ENCODE data around the gene DDX31. TPM values are rescaled to one million over a fixed set of nuclear protein-coding genes. Genes with fewer than 3 reads are reported as not detected.
A peak's percentile ranks its signal among the peaks of the same experiment; 100 is the strongest.

Gene DDX31
- total RNA-seq, 1 experiment from 2014 or later = 25.8 TPM

- Histone ChIP-seq H3K9me3 (ENCODE audit: control insufficient read depth in 1 of 2, insufficient read depth in 1 of 2, low read depth in 1 of 2, low read length in 2 of 2) (peaks cover 10 to 21% of the 10 kb centered on the region in 2 experiments; a peak in 3 of 4 replicates), H4K20me1 (ENCODE audit: insufficient read depth) (no peaks in the 10 kb centered on the region), H3K4me2 (ENCODE audit: low read length) (no peak overlapping the region), H3K79me2 (ENCODE audit: insufficient read depth, low read length) (no peaks in the 10 kb centered on the region), H3K9me2 (ENCODE audit: insufficient read depth) (no peaks in the 10 kb centered on the region), H2AFZ (ENCODE audit: low read depth, low read length, poor library complexity, severe bottlenecking) (no peak overlapping the region), H3K9ac (ENCODE audit: low read length) (no peak overlapping the region), H3K4me3 (replicated peaks in 1 of 2; ENCODE audit: low read depth in 1 of 2, low read length in 2 of 2) (no peak overlapping the region), H3K27ac (ENCODE audit: low read depth, low read length) (no peak overlapping the region), H3K4me1 (ENCODE audit: control insufficient read depth in 1 of 2, insufficient read depth in 2 of 2, low read length in 2 of 2) (no peaks in the 10 kb centered on the region), H3K27me3 (ENCODE audit: insufficient read depth, low read length) (no peaks in the 10 kb centered on the region), H3K36me3 (ENCODE audit: control insufficient read depth in 1 of 2, insufficient read depth in 2 of 2, low read length in 2 of 2) (peaks cover 0 to 6% of the 10 kb centered on the region in 2 experiments; a peak in 1 of 4 replicates)
- BruUV-seq (replicated peaks) = no TSS peak
- ChIA-PET POLR2A (no interaction called here), CTCF (no interaction called here), RAD21 (ENCODE audit: low non-redundant PET in 1 of 2, low total read pairs in 2 of 2, uncharacterized antibody in 2 of 2, unreplicated experiment in 2 of 2) (no interaction called here)
- DNase-seq (ENCODE audit: low read depth, low spot score) (peak; percentile 13), ATAC-seq (no peak)
- TF ChIP-seq CBX3 (IDR thresholded peaks at IDR 0.05; ENCODE audit: low read depth) = peak; percentile 74; the same call in 1 of the 2 replicates
- TF ChIP-seq CEBPB (IDR thresholded peaks at IDR 0.05; ENCODE audit: low read depth) = no peak
- intact Hi-C loops (cut with micrococcal nuclease) = no loop called here
These were observed 27.4 kb upstream of the DDX31 start for GRCh38 chr9:132697230-132697629.

- no peak for ATAC-seq
- BruUV-seq (replicated peaks) = no TSS peak
These were observed 24.4 kb upstream of the DDX31 start for GRCh38 chr9:132694144-132694543.

More at GRCh38 chr9:132694144-132694543, 24.4 kb upstream of the DDX31 start:
- H4K20me1 ChIP-seq (ENCODE audit: insufficient read depth) = no peaks in the 10 kb centered on the region
- H3K4me1 ChIP-seq (ENCODE audit: control insufficient read depth in 1 of 2, insufficient read depth in 2 of 2, low read length in 2 of 2) = no peaks in the 10 kb centered on the region
- H3K9me3 ChIP-seq (ENCODE audit: control insufficient read depth in 1 of 2, insufficient read depth in 1 of 2, low read depth in 1 of 2, low read length in 2 of 2) = peaks cover 10 to 21% of the 10 kb centered on the region in 2 experiments; a peak in 3 of 4 replicates
- TF ChIP-seq EZH2 (IDR thresholded peaks at IDR 0.05) = no peak
- peak in 2 of 3 experiments; percentile 24 to 33; a peak in 3 of 6 replicates for TF ChIP-seq CTCF (IDR thresholded peaks at IDR 0.05 in 2 of 3, conservative IDR thresholded peaks at IDR 0.05 in 1 of 3; ENCODE audit: borderline replicate concordance in 1 of 3, insufficient read depth in 1 of 3, low read depth in 2 of 3, low read length in 2 of 3)
- TF ChIP-seq ZNF274 (IDR thresholded peaks at IDR 0.05; ENCODE audit: low read depth, low read length) = no peak
- no peak for TF ChIP-seq FOSL1 (IDR thresholded peaks at IDR 0.05; ENCODE audit: low read depth)
- no peak for TF ChIP-seq CBX3 (IDR thresholded peaks at IDR 0.05; ENCODE audit: low read depth)
- no peak for TF ChIP-seq ZFX (IDR thresholded peaks at IDR 0.05)
- TF ChIP-seq YY1 (IDR thresholded peaks at IDR 0.05; ENCODE audit: extremely low read depth, insufficient replicate concordance, low read depth, low read length) = no peak
- TF ChIP-seq SRF (IDR thresholded peaks at IDR 0.05; ENCODE audit: low read depth) = no peak
- TF ChIP-seq CEBPB (IDR thresholded peaks at IDR 0.05; ENCODE audit: low read depth) = no peak
- H3K27ac ChIP-seq (ENCODE audit: low read depth, low read length) = no peak overlapping the region
- no peaks in the 10 kb centered on the region for H3K27me3 ChIP-seq (ENCODE audit: insufficient read depth, low read length)
- H3K9me2 ChIP-seq (ENCODE audit: insufficient read depth) = no peaks in the 10 kb centered on the region
- no peak overlapping the region for H3K9ac ChIP-seq (ENCODE audit: low read length)
- no peak overlapping the region for H3K4me3 ChIP-seq (replicated peaks in 1 of 2; ENCODE audit: low read depth in 1 of 2, low read length in 2 of 2)
- CTCF ChIA-PET = no interaction called here
- peaks cover 18 to 32% of the 10 kb centered on the region in 2 experiments; a peak in 3 of 4 replicates for H3K36me3 ChIP-seq (ENCODE audit: control insufficient read depth in 1 of 2, insufficient read depth in 2 of 2, low read length in 2 of 2)
- intact Hi-C loops (cut with micrococcal nuclease) = no loop called here
- no peak overlapping the region for H3K4me2 ChIP-seq (ENCODE audit: low read length)
- no peak overlapping the region for H2AFZ ChIP-seq (ENCODE audit: low read depth, low read length, poor library complexity, severe bottlenecking)
- H3K79me2 ChIP-seq (ENCODE audit: insufficient read depth, low read length) = peaks cover 5% of the 10 kb centered on the region; the same call in 1 of the 2 replicates
- POLR2A ChIA-PET = no interaction called here
- no peak for DNase-seq (ENCODE audit: low read depth, low spot score)
- RAD21 ChIA-PET (ENCODE audit: low non-redundant PET in 1 of 2, low total read pairs in 2 of 2, uncharacterized antibody in 2 of 2, unreplicated experiment in 2 of 2) = no interaction called here
